Measurements from ENCODE around the gene NR2F1. TPM values are rescaled to one million over a fixed set of nuclear protein-coding genes. Genes with fewer than 3 reads are reported as not detected.

Gene NR2F1
- total RNA-seq, 2 experiments from 2014 or later = not detected

DNA sequence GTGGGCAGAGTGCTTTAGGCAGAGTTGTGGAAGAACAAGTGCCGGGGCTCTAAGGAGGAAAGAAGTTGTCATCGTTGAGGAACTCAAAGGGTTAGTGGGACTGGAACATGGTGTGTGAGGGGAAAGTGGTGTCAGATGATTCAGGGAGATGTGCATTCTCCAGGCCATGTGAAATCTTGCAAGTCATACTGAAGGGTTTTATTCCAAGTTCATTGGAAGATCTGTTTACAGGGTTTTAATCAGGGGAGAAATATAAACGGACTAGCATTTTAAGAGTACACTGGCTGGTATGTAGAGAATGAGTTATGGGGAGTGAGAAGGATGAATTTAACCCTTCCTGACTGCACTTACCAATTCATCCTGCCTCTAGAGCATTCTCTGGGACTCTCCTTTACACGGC, 49.3 kb downstream of the NR2F1 start:
- no peaks in the 10 kb centered on the region for H3K36me3 Mint-ChIP-seq
- no peaks in the 10 kb centered on the region for H3K27me3 Mint-ChIP-seq
- ATAC-seq = no peak

DNA sequence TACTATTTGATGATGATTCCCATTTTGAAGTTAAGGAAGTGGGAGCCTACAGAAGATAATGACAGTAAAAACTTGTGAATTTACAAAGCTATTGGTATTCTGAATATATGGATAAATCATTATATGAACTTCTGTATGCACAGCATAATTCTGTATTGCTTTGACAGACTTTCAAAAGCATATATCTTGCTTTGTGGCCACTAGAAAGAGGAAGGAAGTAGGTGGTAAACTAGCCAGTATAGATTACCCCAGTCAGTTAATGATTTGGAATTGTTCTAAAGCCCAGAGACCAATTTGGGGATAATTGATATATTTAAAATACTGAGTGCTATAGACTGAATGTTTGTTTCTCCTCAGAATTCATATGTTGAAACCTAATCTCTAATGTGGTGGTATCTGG, 53.0 kb downstream of the NR2F1 start:
- ATAC-seq (no peak), DNase-seq (no peak)
- H3K27ac Mint-ChIP-seq = no peak overlapping the region
- H3K27me3 Mint-ChIP-seq = no peaks in the 10 kb centered on the region
- no peaks in the 10 kb centered on the region for H3K9me3 Mint-ChIP-seq (ENCODE audit: low read depth)
- CTCF ChIA-PET = no interaction called here
- no peak overlapping the region for H3K4me3 Mint-ChIP-seq
- H3K36me3 Mint-ChIP-seq = no peaks in the 10 kb centered on the region
- H3K4me1 Mint-ChIP-seq = peaks cover 3% of the 10 kb centered on the region

More for the DNA sequence above, 49.3 kb downstream of the NR2F1 start:
- peaks cover 3% of the 10 kb centered on the region for H3K4me1 Mint-ChIP-seq
- H3K27ac Mint-ChIP-seq = no peak overlapping the region
- no peak overlapping the region for H3K4me3 Mint-ChIP-seq
- no peaks in the 10 kb centered on the region for H3K9me3 Mint-ChIP-seq (ENCODE audit: low read depth)
- DNase-seq = no peak
- CTCF ChIA-PET = no interaction called here

DNA sequence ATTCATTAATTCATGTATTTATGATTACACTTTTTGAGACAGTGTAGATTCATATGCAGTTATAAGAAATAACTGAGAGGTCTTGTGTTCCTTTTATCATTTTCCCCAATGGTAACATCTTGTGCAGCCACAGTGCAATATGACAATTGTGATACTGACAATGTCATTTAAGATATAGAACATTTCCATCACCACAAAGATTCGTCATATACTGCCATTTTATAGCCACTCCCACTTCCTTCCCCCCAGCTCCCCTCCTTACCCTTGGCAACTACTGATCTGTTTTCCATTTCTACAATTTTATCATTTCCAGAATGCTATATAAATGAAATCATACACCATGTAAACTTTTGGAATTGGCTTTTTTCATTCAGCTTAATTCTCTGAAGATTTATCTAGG, 53.8 kb downstream of the NR2F1 start:
- Mint-ChIP-seq H3K4me1 (peaks cover 3% of the 10 kb centered on the region), H3K9me3 (ENCODE audit: low read depth) (no peaks in the 10 kb centered on the region), H3K36me3 (no peaks in the 10 kb centered on the region), H3K27ac (no peak overlapping the region), H3K27me3 (no peaks in the 10 kb centered on the region), H3K4me3 (no peak overlapping the region)
- CTCF ChIA-PET = no interaction called here
- ATAC-seq (no peak), DNase-seq (no peak)

DNA sequence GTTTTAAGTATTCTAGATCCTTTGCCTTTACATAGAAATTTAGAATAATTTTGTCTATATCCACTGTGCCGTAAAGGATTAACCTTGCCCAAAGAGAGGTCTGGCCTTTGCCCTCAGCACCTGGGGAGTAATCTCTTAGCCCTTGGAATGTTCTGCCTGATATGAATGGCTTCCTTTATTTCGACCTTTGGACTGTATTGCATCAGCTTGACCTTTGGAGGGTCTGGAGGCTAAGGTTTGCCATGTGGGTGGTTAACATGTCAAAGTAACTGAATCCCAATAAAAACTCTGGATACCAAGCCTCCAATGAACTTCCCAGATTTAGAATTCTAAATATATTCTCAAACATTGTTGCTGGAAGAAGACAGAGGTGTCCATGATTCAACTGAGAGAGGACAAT, 54.7 kb downstream of the NR2F1 start:
- Mint-ChIP-seq H3K36me3 (no peaks in the 10 kb centered on the region), H3K4me1 (peaks cover 3% of the 10 kb centered on the region), H3K9me3 (ENCODE audit: low read depth) (no peaks in the 10 kb centered on the region), H3K27ac (no peak overlapping the region), H3K4me3 (no peak overlapping the region), H3K27me3 (no peaks in the 10 kb centered on the region)
- no peak for DNase-seq
- CTCF ChIA-PET = no interaction called here
- no peak for ATAC-seq

DNA sequence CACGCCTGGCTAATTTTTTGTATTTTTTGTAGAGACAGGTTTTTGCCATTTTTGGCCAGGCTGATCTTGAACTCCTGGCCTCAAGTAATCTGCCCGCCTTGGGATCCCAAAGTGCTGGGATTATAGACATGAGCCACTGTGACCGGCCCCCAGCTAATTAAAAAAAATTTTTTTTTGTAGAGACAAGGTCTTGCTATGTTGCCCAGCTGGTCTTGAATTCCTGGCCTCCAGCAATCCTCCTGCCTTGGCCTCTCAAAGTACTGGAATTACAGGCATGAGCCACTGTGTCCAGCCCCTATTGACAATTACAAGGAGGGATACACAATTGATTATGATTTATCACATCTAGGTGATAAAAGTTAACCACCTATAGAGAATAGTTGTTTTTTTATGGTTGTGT, 59.5 kb downstream of the NR2F1 start:
- Mint-ChIP-seq H3K4me3 (no peak overlapping the region), H3K36me3 (no peaks in the 10 kb centered on the region)
- DNase-seq = no peak

More for the DNA sequence above, 59.5 kb downstream of the NR2F1 start:
- CTCF ChIA-PET = no interaction called here
- Mint-ChIP-seq H3K9me3 (ENCODE audit: low read depth) (no peaks in the 10 kb centered on the region), H3K27me3 (no peaks in the 10 kb centered on the region), H3K4me1 (no peaks in the 10 kb centered on the region), H3K27ac (no peak overlapping the region)
- no peak for ATAC-seq

Other genes starting within 250 kb of the NR2F1 start
- gene NR2F1-AS1, start 2.0 kb upstream of the NR2F1 start, total RNA-seq = not detected
- gene POU5F2, start 158.4 kb downstream of the NR2F1 start, total RNA-seq = 1 to 10 TPM; 1.0 to 2.0 TPM